DND-41 (cell line): ENCODE data around the gene SCAI.

Source experiments
- EZH2 ChIP-seq: IDR thresholded peaks from 3 replicates; pipeline ENCODE4 v1.6.1; 2012; ENCODE audit warnings: borderline replicate concordance, low read depth, mild to moderate bottlenecking, moderate library complexity, low read length, inconsistent platforms; ENCODE audit not compliant: severe bottlenecking
- TF ChIP-seq, protein P1 (sequence below): IDR thresholded peaks from 2 replicates; pipeline ENCODE4 v1.5.1; 2012; ENCODE audit warnings: borderline replicate concordance, low read length, moderate library complexity, mild to moderate bottlenecking; ENCODE audit not compliant: poor library complexity, severe bottlenecking; ENCODE audit errors: extremely low read depth

DNA sequence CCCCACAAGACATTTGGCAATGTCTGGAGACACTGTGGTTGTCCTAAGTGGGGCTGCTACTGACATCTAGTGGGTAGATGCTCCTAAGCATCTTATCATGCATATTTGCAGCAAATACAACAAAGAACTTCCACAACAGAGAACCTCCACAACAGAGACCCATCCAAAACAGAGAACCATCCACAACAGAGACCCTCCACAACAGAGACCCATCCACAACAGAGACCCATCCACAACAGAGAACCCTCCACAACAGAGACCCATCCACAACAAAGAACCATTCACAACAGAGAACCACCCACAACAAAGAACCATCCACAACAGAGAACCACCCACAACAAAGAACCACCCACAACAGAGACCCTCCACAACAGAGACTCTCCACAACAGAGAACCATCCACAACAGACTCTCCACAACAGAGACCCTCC, 248.6 kb downstream of the SCAI start:
- TF ChIP-seq, protein P1, sequence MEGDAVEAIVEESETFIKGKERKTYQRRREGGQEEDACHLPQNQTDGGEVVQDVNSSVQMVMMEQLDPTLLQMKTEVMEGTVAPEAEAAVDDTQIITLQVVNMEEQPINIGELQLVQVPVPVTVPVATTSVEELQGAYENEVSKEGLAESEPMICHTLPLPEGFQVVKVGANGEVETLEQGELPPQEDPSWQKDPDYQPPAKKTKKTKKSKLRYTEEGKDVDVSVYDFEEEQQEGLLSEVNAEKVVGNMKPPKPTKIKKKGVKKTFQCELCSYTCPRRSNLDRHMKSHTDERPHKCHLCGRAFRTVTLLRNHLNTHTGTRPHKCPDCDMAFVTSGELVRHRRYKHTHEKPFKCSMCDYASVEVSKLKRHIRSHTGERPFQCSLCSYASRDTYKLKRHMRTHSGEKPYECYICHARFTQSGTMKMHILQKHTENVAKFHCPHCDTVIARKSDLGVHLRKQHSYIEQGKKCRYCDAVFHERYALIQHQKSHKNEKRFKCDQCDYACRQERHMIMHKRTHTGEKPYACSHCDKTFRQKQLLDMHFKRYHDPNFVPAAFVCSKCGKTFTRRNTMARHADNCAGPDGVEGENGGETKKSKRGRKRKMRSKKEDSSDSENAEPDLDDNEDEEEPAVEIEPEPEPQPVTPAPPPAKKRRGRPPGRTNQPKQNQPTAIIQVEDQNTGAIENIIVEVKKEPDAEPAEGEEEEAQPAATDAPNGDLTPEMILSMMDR: peak; percentile 55
- no peak for TF ChIP-seq EZH2
